Fibroblast of villous mesenchyme (primary cell): ENCODE results near the gene CELF4. TPM values are rescaled to one million over a fixed set of nuclear protein-coding genes. Genes with fewer than 3 reads are reported as not detected.
"Not testable (repeated sequence)": the region's sequence is repeated elsewhere in the genome, so short reads cannot be mapped to it uniquely, and the experiment has no call there.

ENCODE experiments used
- DNase-seq: peaks from one replicate; pipeline ENCODE4 v3.0.0-alpha.2; 2010; ENCODE audit warnings: low read depth
- H3K4me3 ChIP-seq: 2 replicates; pipeline ENCODE4 v1.5.1; 2011; ENCODE audit warnings: low read depth, mild to moderate bottlenecking, low read length
- total RNA-seq: library from RNA; depleted of rRNA; stranded (reverse); fragments of >200 nt; gene quantifications from 2 replicates; pipeline ENCODE4 v1.2.3, GENCODE V29; 2012
- TF ChIP-seq, protein P1 (sequence below): IDR thresholded peaks from 2 replicates; pipeline ENCODE4 v1.5.1; 2012; ENCODE audit warnings: low read depth, mild to moderate bottlenecking, low read length; ENCODE audit not compliant: insufficient read depth

Gene CELF4
- total RNA-seq, 1 donor, result not detected

DNA sequence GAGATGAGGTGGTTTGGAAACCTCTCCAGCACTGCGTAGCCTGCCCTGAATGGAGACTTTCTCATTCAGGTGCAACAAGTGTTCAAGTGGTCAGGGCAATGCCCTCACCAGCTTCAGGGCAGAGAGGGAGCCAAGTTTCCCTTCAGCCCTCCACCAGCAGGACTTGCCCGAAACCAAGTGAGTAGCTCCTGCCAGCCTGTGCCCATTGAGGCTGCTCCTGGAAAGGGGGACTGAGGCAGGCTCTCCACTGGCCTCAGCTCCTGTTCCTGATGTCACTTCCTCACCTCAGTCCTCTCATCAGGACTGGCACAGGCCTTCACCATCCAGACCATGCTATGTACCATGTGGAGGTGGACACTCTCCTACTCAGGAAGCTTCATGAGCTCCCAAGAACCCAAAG lies 94.6 kb downstream of the CELF4 start:
- DNase-seq, result no peak
- H3K4me3 ChIP-seq, result no peak overlapping the region
- TF ChIP-seq, protein P1, sequence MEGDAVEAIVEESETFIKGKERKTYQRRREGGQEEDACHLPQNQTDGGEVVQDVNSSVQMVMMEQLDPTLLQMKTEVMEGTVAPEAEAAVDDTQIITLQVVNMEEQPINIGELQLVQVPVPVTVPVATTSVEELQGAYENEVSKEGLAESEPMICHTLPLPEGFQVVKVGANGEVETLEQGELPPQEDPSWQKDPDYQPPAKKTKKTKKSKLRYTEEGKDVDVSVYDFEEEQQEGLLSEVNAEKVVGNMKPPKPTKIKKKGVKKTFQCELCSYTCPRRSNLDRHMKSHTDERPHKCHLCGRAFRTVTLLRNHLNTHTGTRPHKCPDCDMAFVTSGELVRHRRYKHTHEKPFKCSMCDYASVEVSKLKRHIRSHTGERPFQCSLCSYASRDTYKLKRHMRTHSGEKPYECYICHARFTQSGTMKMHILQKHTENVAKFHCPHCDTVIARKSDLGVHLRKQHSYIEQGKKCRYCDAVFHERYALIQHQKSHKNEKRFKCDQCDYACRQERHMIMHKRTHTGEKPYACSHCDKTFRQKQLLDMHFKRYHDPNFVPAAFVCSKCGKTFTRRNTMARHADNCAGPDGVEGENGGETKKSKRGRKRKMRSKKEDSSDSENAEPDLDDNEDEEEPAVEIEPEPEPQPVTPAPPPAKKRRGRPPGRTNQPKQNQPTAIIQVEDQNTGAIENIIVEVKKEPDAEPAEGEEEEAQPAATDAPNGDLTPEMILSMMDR, result no peak

DNA sequence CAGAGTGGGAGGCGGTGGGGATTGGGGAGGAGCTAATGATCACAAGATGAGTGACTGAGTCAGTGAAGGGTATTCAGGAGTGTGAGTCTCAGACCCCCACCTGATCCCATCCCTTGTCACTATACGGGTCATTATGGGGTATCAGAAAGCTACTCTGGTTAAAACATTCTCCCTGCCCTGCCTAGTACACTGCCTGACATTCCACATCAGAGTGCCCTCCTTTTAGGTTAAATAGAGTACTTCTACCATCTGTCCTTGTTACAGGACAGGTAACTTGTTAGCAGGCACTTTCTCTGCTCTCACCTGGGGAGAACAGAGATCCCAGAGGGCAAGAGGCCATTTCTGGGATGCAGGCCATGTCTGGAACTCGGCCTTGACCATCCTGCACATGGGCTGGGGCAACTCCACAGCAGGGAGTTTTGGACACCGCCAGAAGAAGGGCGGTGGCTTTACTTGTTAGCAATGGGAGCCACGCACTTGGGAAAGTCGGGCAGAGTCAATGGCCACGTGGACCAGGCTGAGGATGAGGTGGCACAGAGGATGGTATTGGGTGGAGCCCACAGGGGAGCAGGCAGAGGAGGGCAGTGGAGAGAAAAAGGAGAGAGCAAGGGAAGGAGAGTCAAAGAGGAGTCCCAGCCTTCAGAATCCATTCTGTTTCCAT lies 98.5 kb downstream of the CELF4 start:
- no peak overlapping the region for H3K4me3 ChIP-seq
- TF ChIP-seq, protein P1, result no peak
- DNase-seq, result no peak

DNA sequence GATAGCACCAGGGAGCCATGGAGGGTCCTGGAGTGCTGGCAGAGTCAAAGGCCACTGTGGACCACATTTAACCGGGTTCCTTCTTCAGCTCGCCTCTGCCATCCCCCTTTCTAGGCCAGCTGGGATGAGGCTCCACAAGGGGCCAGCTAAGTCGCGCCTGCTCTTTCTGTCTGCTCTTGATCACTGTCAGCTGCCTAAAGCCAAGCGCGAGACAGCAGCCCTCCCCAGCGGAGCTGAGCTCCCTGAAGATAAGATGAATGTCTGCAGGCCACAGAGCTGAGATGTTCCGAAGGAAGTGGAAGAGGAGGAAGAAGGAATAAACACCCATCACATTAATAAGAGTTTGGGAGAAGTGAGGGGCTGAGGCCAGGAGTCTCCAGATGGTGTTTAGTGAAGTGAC lies 99.6 kb downstream of the CELF4 start:
- DNase-seq, result no peak
- TF ChIP-seq, protein P1, result no peak
- no peak overlapping the region for H3K4me3 ChIP-seq

DNA sequence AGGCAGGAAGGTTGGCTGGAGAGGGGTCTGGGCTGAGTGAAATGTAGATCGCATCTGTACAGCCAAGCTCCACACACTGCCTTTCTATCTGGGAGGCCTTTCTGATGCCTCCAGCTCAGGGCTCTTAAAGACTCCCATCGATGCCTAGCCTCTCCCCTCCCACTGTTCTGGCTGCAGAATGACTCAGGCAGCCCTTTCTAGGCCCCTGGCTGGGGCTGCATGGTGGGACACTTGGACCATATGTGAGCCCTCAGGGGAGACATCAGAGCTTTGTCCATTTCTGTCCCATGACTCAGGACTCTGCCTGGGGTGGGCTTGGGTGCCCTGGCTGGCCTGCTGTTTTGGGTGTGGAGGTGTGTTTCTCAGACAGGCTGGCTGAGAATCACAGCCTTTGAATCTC lies 101.3 kb downstream of the CELF4 start:
- no peak overlapping the region for H3K4me3 ChIP-seq
- DNase-seq, result no peak
- TF ChIP-seq, protein P1, result no peak

DNA sequence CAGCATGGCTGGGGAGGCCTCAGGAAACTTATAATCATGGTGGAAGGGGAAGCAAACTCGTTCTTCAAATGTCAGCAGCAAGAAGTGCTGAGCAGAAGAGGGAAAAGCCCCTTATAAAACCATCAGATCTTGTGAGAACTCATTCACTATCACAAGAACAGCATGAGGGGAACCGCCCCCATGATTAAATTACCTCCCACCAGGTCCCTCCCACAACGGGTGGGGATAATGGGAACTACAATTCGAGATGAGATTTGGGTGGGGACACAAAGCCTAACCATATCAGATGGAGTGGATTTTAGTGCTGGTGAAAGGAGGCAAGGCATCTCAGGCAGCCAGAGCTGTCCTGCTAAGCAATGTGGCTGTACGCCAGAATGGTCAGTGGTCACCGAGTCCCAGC lies 104.3 kb downstream of the CELF4 start:
- H3K4me3 ChIP-seq, DNase-seq: not testable (repeated sequence)

DNA sequence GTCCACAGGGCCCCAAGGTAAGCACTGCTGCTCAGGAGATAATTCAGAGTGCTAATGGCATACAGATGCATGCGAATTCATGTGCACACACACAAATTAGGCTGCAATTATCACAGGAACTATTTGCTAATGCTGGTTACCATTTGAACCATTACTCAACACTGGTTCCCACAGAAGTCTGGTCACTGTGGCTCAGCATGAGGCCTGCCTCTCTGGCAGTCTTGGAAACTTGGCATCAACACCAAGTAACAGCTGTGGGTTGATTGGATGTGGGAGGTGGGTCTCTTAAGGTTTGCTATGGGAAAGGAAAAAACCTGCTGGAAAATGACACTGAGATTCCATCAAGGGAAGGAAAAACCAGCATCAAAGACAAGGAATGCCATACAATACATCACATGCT lies 105.0 kb downstream of the CELF4 start:
- TF ChIP-seq, protein P1, result no peak
- no peak overlapping the region for H3K4me3 ChIP-seq
- DNase-seq, result no peak

DNA sequence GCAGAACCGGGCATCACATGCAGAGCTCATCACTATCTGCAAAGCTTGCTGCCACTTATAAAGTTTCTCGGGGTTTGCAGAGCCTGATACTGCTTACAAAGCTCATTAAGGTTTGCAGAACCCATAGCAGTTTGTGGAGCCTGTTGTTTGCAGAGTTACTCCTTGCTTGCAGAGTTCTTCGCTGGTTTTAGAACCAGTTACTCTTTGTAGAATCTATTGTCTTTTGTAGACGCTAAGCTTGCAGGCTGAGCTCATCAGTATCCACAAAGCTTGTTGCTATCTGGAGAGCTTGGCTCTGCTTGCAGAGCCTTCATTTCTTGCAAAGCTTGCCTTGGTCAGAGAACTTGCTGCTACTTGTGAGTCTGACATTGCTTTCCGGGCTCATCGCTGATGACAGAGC lies 106.9 kb downstream of the CELF4 start:
- no peak overlapping the region for H3K4me3 ChIP-seq
- no peak for DNase-seq
- TF ChIP-seq, protein P1, result no peak
